PC-9 (cell line): ENCODE results near the gene CSPG5.

Source experiments
- CTCF ChIP-seq: fragments of 200-600 bp; sonication (generic); conservative IDR thresholded peaks from 2 replicates; pipeline ENCODE4 v1.6.1; 2017; ENCODE audit warnings: mixed run types, antibody characterized with exemption, mild to moderate bottlenecking, moderate library complexity
- EZH2 ChIP-seq: fragments of 200-600 bp; sonication (generic); IDR thresholded peaks from 2 replicates; pipeline ENCODE4 v1.8.0; 2017; ENCODE audit warnings: antibody characterized with exemption, low read depth

GRCh38 chr3:47554335-47554734 is 24.3 kb downstream of the CSPG5 start:
- TF ChIP-seq CTCF: no peak
- no peak for TF ChIP-seq EZH2
